H1 (cell line): ENCODE results near the gene CCNI2. TPM values are rescaled to one million over a fixed set of nuclear protein-coding genes. Genes with fewer than 3 reads are reported as not detected.

Experiments
- CTCF ChIA-PET: fragments of 300-600 bp; sonication (Branson Sonifier 250); formaldehyde crosslinking; loops from one replicate; lab custom pipeline; 2021; ENCODE audit not compliant: partially characterized antibody; lab: Charles Lee
- POLR2A ChIA-PET: fragments of 300-600 bp; sonication (Branson Sonifier 250); formaldehyde crosslinking; loops from one replicate; lab custom pipeline; 2021; ENCODE audit warnings: inconsistent platforms; ENCODE audit not compliant: partially characterized antibody; lab: Charles Lee
- DNase-seq, 2 experiments: peaks; one replicate each; pipeline versions ENCODE4 v3.0.0 to v3.0.0-alpha.2; 2010 to 2022; ENCODE audit warnings: low spot score in 2 of 2, low read depth in 1 of 2, mixed read lengths in 1 of 2
- FAIRE-seq: peaks from 2 replicates; lab custom pipeline; 2011; peaks lifted over from hg19 to GRCh38; lab: Jason Lieb, UNC
- H2AFZ ChIP-seq: 2 replicates; pipeline ENCODE4 v1.8.1; 2012; ENCODE audit warnings: low read length, inconsistent platforms
- H2AK5ac ChIP-seq: 2 replicates; pipeline ENCODE4 v1.6.1; 2013; ENCODE audit warnings: low read depth, low read length
- H2BK120ac ChIP-seq: replicated peaks from 2 replicates; pipeline ENCODE3; 2013; ENCODE audit warnings: low read depth, low read length, inconsistent platforms
- H2BK12ac ChIP-seq: 2 replicates; pipeline ENCODE4 v1.6.1; 2013; ENCODE audit warnings: low read depth, low read length
- H2BK15ac ChIP-seq: 2 replicates; pipeline ENCODE4 v1.6.1; 2013; ENCODE audit warnings: low read length
- H2BK20ac ChIP-seq: 2 replicates; pipeline ENCODE4 v1.6.1; 2013; ENCODE audit warnings: low read length
- H2BK5ac ChIP-seq: 2 replicates; pipeline ENCODE4 v1.6.1; 2013; ENCODE audit warnings: low read depth, low read length
- H3K14ac ChIP-seq: 2 replicates; pipeline ENCODE4 v1.6.1; 2013; ENCODE audit warnings: inconsistent platforms; ENCODE audit not compliant: insufficient read length
- H3K18ac ChIP-seq: 2 replicates; pipeline ENCODE4 v1.6.1; 2013; ENCODE audit warnings: low read length; ENCODE audit errors: extremely low read depth
- H3K23ac ChIP-seq: 2 replicates; pipeline ENCODE4 v1.6.1; 2013; ENCODE audit warnings: inconsistent platforms; ENCODE audit not compliant: insufficient read length
- H3K23me2 ChIP-seq: 2 replicates; pipeline ENCODE4 v1.6.1; 2013; ENCODE audit warnings: low read depth, low read length
- H3K27ac ChIP-seq: 2 replicates; pipeline ENCODE4 v1.6.1; 2011; ENCODE audit warnings: low read depth, low read length, inconsistent platforms
- H3K27me3 ChIP-seq, 4 experiments: replicated peaks in 1 of 4; 1 replicate in 1 of 4; 2 replicates in 3 of 4; pipeline versions ENCODE4 v1.6.1 to v1.8.1; 2011 to 2013; ENCODE audit warnings: low read length in 3 of 4, mild to moderate bottlenecking in 3 of 4, inconsistent platforms in 2 of 4, mixed read lengths in 2 of 4, moderate library complexity in 1 of 4; ENCODE audit not compliant: control insufficient read depth in 3 of 4, insufficient read depth in 3 of 4; ENCODE audit errors: extremely low read depth in 1 of 4
- H3K36me3 ChIP-seq, 4 experiments: 2 replicates each; pipeline versions ENCODE4 v1.6.1 to v1.8.1; 2011 to 2013; ENCODE audit warnings: mild to moderate bottlenecking in 4 of 4, low read length in 3 of 4, moderate library complexity in 2 of 4, control low read depth in 1 of 4, inconsistent platforms in 1 of 4; ENCODE audit not compliant: insufficient read depth in 4 of 4, control insufficient read depth in 2 of 4
- H3K4ac ChIP-seq: replicated peaks from 2 replicates; pipeline ENCODE3; 2013; ENCODE audit warnings: low read length, low read depth, mixed read lengths, inconsistent platforms; ENCODE audit not compliant: insufficient read length
- H3K4me1 ChIP-seq, 4 experiments: replicated peaks in 1 of 4; 1 replicate in 1 of 4; 2 replicates in 3 of 4; pipeline versions ENCODE4 v1.6.1 to v1.8.1; 2011 to 2013; ENCODE audit warnings: low read length in 3 of 4, inconsistent platforms in 2 of 4, mixed read lengths in 1 of 4; ENCODE audit not compliant: insufficient read depth in 4 of 4, control insufficient read depth in 3 of 4
- H3K4me2 ChIP-seq, 2 experiments: 2 replicates each; pipeline versions ENCODE4 v1.6.1 to v1.8.1; 2011 to 2013; ENCODE audit warnings: low read depth in 2 of 2, low read length in 2 of 2, control low read depth in 1 of 2, inconsistent platforms in 1 of 2, mild to moderate bottlenecking in 1 of 2; ENCODE audit not compliant: insufficient read depth in 1 of 2
- H3K4me3 ChIP-seq, 4 experiments: fragments of 200-600, 300-600 bp in 1 of 4; sonication (generic), shearing (Covaris generic), sonication (Bioruptor Twin) in 1 of 4; 2 replicates each; pipeline versions ENCODE4 v1.5.1 to v1.8.1; 2011 to 2016; ENCODE audit warnings: low read length in 4 of 4, low read depth in 3 of 4, control low read depth in 2 of 4, inconsistent platforms in 2 of 4, mild to moderate bottlenecking in 2 of 4, mixed read lengths in 1 of 4, moderate library complexity in 1 of 4; ENCODE audit not compliant: insufficient read depth in 2 of 4; ENCODE audit errors: extremely low read depth in 1 of 4
- H3K56ac ChIP-seq: replicated peaks from 2 replicates; pipeline ENCODE3; 2013; ENCODE audit warnings: low read depth, mild to moderate bottlenecking, mixed read lengths, low read length, inconsistent platforms; ENCODE audit not compliant: insufficient read length
- H3K79me1 ChIP-seq: 2 replicates; pipeline ENCODE4 v1.6.1; 2013; ENCODE audit warnings: low read depth, low read length, control low read depth
- H3K79me2 ChIP-seq, 2 experiments: 2 replicates each; pipeline versions ENCODE4 v1.6.1 to v1.8.1; 2012 to 2013; ENCODE audit warnings: low read length in 2 of 2, mild to moderate bottlenecking in 2 of 2, inconsistent platforms in 1 of 2; ENCODE audit not compliant: insufficient read depth in 2 of 2, control insufficient read depth in 1 of 2
- H3K9ac ChIP-seq, 4 experiments: replicated peaks in 1 of 4; 1 replicate in 1 of 4; 2 replicates in 3 of 4; pipeline versions ENCODE4 v1.6.1 to v1.8.1; 2011 to 2013; ENCODE audit warnings: low read depth in 3 of 4, low read length in 3 of 4, control low read depth in 2 of 4, mild to moderate bottlenecking in 2 of 4, moderate library complexity in 2 of 4, inconsistent platforms in 1 of 4; ENCODE audit errors: extremely low read depth in 1 of 4
- H3K9me3 ChIP-seq, 2 experiments: 2 replicates each; pipeline versions ENCODE4 v1.6.1 to v1.8.1; 2012 to 2013; ENCODE audit warnings: mild to moderate bottlenecking in 2 of 2, moderate library complexity in 2 of 2, control low read depth in 1 of 2, inconsistent platforms in 1 of 2, low read depth in 1 of 2, low read length in 1 of 2, mixed read lengths in 1 of 2; ENCODE audit not compliant: insufficient read depth in 2 of 2
- H4K20me1 ChIP-seq, 2 experiments: replicated peaks in 1 of 2; 2 replicates each; pipeline versions ENCODE3 to v1.8.1; 2011 to 2013; ENCODE audit warnings: inconsistent platforms in 2 of 2, low read length in 2 of 2, mild to moderate bottlenecking in 1 of 2; ENCODE audit not compliant: insufficient read depth in 2 of 2, control insufficient read depth in 1 of 2
- H4K5ac ChIP-seq: 2 replicates; pipeline ENCODE4 v1.6.1; 2013; ENCODE audit warnings: low read length, low read depth, mixed read lengths, inconsistent platforms; ENCODE audit not compliant: insufficient read length
- H4K8ac ChIP-seq: 2 replicates; pipeline ENCODE4 v1.8.0; 2013; ENCODE audit warnings: mild to moderate bottlenecking, moderate library complexity, low read length, inconsistent platforms; ENCODE audit not compliant: insufficient read depth; ENCODE audit errors: extremely low read depth
- H4K91ac ChIP-seq: replicated peaks from 2 replicates; pipeline ENCODE3; 2013; ENCODE audit warnings: low read length, mixed read lengths, inconsistent platforms; ENCODE audit not compliant: insufficient read length
- RAD21 ChIP-seq, 2 experiments: IDR thresholded peaks in 1 of 2; conservative IDR thresholded peaks in 1 of 2; 2 replicates each; pipeline ENCODE4 v1.6.1; 2011; ENCODE audit warnings: low read depth in 2 of 2, low read length in 2 of 2, improper control_type of control experiment in 1 of 2, inconsistent platforms in 1 of 2, mild to moderate bottlenecking in 1 of 2, moderate library complexity in 1 of 2
- WGBS, 2 experiments: shearing (Covaris generic) in 1 of 2; methylation state at CpG; one replicate each; pipeline versions ENCODE4 v1.1.6 to v1.1.7; 2013 to 2015; ENCODE audit warnings: low lambda C conversion rate in 2 of 2, mixed read lengths in 2 of 2, inconsistent platforms in 1 of 2, low coverage in 1 of 2, missing lambda C conversion rate in 1 of 2; ENCODE audit not compliant: insufficient replicate concordance in 2 of 2, insufficient coverage in 1 of 2, insufficient read length in 1 of 2; ENCODE audit errors: extremely low coverage in 1 of 2, missing lambda C conversion rate in 1 of 2; 5-methylcytosine and 5-hydroxymethylcytosine counted together
- polyA plus RNA-seq, 7 experiments: library from polyadenylated mRNA; depleted of rRNA in 3 of 7; stranded (reverse) in 5 of 7; unstranded in 2 of 7; fragments of >200 nt in 5 of 7; fragments of 200-250 nt in 2 of 7; gene quantifications; 1 replicate in 5 of 7; 2 replicates in 1 of 7; 4 replicates in 1 of 7; pipeline versions ENCODE4 v1.2.1 to v1.2.3, GENCODE V29; 2011 to 2013; ENCODE audit warnings: missing spikeins in 2 of 7, mixed read lengths in 2 of 7
- total RNA-seq: library from RNA; stranded (reverse); fragmentation: NEBNext Ultra II Directional; extraction: Animal tissue kit (Norgen Biotek cat#: 25700); gene quantifications from 2 replicates; pipeline ENCODE4 v1.2.1, GENCODE V29; 2021
- TF ChIP-seq, protein P1 (sequence below): IDR thresholded peaks from 2 replicates; pipeline ENCODE4 v1.6.1; 2012; ENCODE audit warnings: low read length, inconsistent platforms
- TF ChIP-seq, protein P2 (sequence below), 3 experiments: IDR thresholded peaks; 1 replicate in 2 of 3; 2 replicates in 1 of 3; pipeline versions ENCODE4 v1.5.1 to v1.6.1; 2011; ENCODE audit warnings: low read length in 3 of 3, mild to moderate bottlenecking in 3 of 3, inconsistent platforms in 2 of 3, low read depth in 1 of 3, moderate library complexity in 1 of 3; ENCODE audit not compliant: insufficient read depth in 1 of 3; ENCODE audit errors: control extremely low read depth in 1 of 3

Gene CCNI2
- total and polyA plus RNA-seq, 2 of the 8 experiments (the other 6 are each of a cell fraction or from before 2014, with no cell fraction given): 1.3 to 1.4 TPM

DNA sequence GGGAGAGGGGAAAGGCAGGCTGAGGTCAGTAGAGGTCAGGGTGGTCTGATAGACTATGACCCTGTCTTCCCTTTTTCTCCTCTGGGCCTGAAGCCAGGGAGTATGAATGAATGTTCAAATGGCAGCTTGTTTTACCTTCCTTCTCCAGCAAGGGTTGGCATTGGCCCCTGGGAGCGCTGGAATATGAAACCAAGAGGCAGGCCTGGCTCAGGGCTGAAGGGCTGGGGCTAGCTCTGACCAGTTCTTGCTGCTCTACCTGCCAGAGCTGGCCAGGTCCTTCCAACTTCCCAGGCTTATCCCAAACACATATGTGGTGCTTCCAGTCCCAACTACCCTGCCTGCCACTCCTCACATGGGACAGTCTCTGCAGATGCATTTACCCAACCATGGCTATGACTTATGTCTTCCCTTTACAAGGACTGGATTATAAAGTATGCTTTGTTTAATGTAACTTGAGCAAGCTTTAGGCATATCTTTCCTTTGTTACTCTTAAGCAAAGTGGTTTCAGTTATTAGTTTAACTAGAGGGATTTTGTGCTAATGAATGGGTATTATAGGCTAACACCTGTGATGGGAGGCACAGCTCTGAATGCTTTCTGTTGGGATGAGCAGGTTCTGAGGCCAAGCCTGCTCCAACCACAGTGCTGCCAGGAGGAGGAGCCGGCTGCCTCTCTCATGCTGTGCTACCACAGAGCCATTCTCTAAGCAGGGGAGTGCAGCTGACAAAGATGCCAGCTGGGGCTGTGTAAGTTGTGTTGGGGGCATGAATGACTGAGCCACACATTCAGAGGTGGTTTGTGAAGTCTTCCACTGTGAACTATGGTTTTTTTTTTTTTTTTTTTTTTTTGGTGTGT, 6.1 kb downstream of the CCNI2 start:
- Histone ChIP-seq H2AFZ (no peak overlapping the region), H2BK120ac (no peak overlapping the region), H4K20me1 (peaks cover 0 to 2% of the 10 kb centered on the region in 2 experiments), H2BK15ac (no peak overlapping the region), H3K9me3 (no peaks in the 10 kb centered on the region), H3K18ac (no peak overlapping the region), H2BK5ac (no peak overlapping the region), H2AK5ac (no peak overlapping the region), H3K27ac (no peak overlapping the region), H4K91ac (no peak overlapping the region), H3K36me3 (no peaks in the 10 kb centered on the region), H3K4ac (no peak overlapping the region), H2BK20ac (no peak overlapping the region), H3K23ac (no peak overlapping the region), H3K9ac (no peak overlapping the region), H3K4me1 (peaks cover 0 to 6% (median 3%) of the 10 kb centered on the region in 4 experiments; a peak in 3 of 7 replicates), H2BK12ac (no peak overlapping the region), H3K4me2 (no peak overlapping the region), H3K4me3 (no peak overlapping the region), H3K56ac (no peak overlapping the region), H3K27me3 (peaks cover 7 to 20% (median 15%) of the 10 kb centered on the region in 4 experiments), H3K23me2 (no peaks in the 10 kb centered on the region), H3K79me1 (no peaks in the 10 kb centered on the region), H4K5ac (no peak overlapping the region), H3K14ac (no peak overlapping the region), H3K79me2 (no peaks in the 10 kb centered on the region), H4K8ac (no peak overlapping the region)
- TF ChIP-seq, protein P1, sequence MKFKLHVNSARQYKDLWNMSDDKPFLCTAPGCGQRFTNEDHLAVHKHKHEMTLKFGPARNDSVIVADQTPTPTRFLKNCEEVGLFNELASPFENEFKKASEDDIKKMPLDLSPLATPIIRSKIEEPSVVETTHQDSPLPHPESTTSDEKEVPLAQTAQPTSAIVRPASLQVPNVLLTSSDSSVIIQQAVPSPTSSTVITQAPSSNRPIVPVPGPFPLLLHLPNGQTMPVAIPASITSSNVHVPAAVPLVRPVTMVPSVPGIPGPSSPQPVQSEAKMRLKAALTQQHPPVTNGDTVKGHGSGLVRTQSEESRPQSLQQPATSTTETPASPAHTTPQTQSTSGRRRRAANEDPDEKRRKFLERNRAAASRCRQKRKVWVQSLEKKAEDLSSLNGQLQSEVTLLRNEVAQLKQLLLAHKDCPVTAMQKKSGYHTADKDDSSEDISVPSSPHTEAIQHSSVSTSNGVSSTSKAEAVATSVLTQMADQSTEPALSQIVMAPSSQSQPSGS: no peak
- TF ChIP-seq RAD21 (IDR thresholded peaks at IDR 0.05 in 1 of 2, conservative IDR thresholded peaks at IDR 0.05 in 1 of 2; ENCODE audit: low read depth in 2 of 2, low read length in 2 of 2): peak; percentile 51 to 61
- TF ChIP-seq, protein P2, sequence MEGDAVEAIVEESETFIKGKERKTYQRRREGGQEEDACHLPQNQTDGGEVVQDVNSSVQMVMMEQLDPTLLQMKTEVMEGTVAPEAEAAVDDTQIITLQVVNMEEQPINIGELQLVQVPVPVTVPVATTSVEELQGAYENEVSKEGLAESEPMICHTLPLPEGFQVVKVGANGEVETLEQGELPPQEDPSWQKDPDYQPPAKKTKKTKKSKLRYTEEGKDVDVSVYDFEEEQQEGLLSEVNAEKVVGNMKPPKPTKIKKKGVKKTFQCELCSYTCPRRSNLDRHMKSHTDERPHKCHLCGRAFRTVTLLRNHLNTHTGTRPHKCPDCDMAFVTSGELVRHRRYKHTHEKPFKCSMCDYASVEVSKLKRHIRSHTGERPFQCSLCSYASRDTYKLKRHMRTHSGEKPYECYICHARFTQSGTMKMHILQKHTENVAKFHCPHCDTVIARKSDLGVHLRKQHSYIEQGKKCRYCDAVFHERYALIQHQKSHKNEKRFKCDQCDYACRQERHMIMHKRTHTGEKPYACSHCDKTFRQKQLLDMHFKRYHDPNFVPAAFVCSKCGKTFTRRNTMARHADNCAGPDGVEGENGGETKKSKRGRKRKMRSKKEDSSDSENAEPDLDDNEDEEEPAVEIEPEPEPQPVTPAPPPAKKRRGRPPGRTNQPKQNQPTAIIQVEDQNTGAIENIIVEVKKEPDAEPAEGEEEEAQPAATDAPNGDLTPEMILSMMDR (IDR thresholded peaks at IDR 0.05; ENCODE audit: control extremely low read depth in 1 of 3, insufficient read depth in 1 of 3, low read depth in 1 of 3, low read length in 3 of 3): peak; percentile 33 to 45 (median 39)
- ChIA-PET POLR2A (no interaction called here), CTCF (interaction anchor here (0.6 to 18.2 kb wide), 17 partner anchors 9 to 133 kb away, joined by 3 to 322 read pairs (median 6); partner anchors contain the start of genes SEPTIN8 and SHROOM1)
- peak; percentile 13 for FAIRE-seq
- 54% methylated on average over 2 of the region's 2 CpGs; no CpG with 5 or more reads in 1 of the 2 experiments for WGBS, 2 experiments
- DNase-seq: peak in 1 of 2 experiments; percentile 47
